Activated naive CD8-positive, alpha-beta T cell (primary cell): Measurements from ENCODE around the gene SLC25A3.
"Not testable (repeated sequence)": the region's sequence is repeated elsewhere in the genome, so short reads cannot be mapped to it uniquely, and the experiment has no call there.

ENCODE experiments used
- H3K27ac Mint-ChIP-seq: one replicate; pipeline ENCODE4 v1.8.0; 2021; ENCODE audit warnings: mixed read lengths
- H3K27me3 Mint-ChIP-seq: one replicate; pipeline ENCODE4 v1.8.0; 2021; ENCODE audit warnings: mixed read lengths
- H3K36me3 Mint-ChIP-seq: one replicate; pipeline ENCODE4 v1.8.0; 2021; ENCODE audit warnings: mixed read lengths
- H3K4me1 Mint-ChIP-seq: one replicate; pipeline ENCODE4 v1.8.0; 2021; ENCODE audit warnings: low read depth, mixed read lengths
- H3K4me3 Mint-ChIP-seq: one replicate; pipeline ENCODE4 v1.8.0; 2021; ENCODE audit warnings: mild to moderate bottlenecking, mixed read lengths
- H3K9me3 Mint-ChIP-seq: one replicate; pipeline ENCODE4 v1.8.0; 2021; ENCODE audit warnings: low read depth, mixed read lengths

Gene SLC25A3

GRCh38 chr12:98635657-98636323, 42.3 kb downstream of the SLC25A3 start:
- Mint-ChIP-seq H3K27ac (no peak overlapping the region), H3K4me1 (peaks cover 12% of the 10 kb centered on the region)

DNA sequence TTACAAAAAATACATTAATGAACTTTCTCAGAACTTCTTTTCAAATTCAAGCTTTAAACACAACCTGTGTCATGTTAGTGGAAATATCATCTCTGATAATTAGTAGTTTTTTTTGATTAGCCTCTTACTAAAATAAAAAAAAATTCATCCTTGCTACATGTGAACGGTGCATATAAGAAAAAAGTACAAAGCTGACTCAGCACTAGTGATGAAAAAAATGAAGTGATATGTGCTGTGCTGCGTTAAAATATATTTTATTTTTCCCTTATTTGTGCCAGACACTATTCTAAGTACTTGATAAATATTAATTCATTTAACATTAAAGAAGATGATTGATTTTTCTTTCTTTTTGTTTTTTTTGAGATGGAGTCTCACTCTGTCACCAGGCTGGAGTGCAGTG, 43.6 kb downstream of the SLC25A3 start:
- peaks cover 4% of the 10 kb centered on the region for H3K36me3 Mint-ChIP-seq
- H3K27me3 Mint-ChIP-seq = no peaks in the 10 kb centered on the region
- no peak overlapping the region for H3K27ac Mint-ChIP-seq
- no peaks in the 10 kb centered on the region for H3K9me3 Mint-ChIP-seq
- H3K4me3 Mint-ChIP-seq = no peak overlapping the region
- H3K4me1 Mint-ChIP-seq = peaks cover 22% of the 10 kb centered on the region

More at GRCh38 chr12:98635657-98636323, 42.3 kb downstream of the SLC25A3 start:
- Mint-ChIP-seq H3K36me3 (peaks cover 4% of the 10 kb centered on the region), H3K4me3 (no peak overlapping the region), H3K27me3 (no peaks in the 10 kb centered on the region), H3K9me3 (no peaks in the 10 kb centered on the region)

- no peaks in the 10 kb centered on the region for H3K9me3 Mint-ChIP-seq
- peaks cover 1% of the 10 kb centered on the region for H3K36me3 Mint-ChIP-seq
- H3K27me3 Mint-ChIP-seq = no peaks in the 10 kb centered on the region
- peak overlapping the region; percentile 46 for H3K27ac Mint-ChIP-seq
- H3K4me3 Mint-ChIP-seq = no peak overlapping the region
- peaks cover 26% of the 10 kb centered on the region for H3K4me1 Mint-ChIP-seq
Observed at GRCh38 chr12:98638009-98638408, 44.5 kb downstream of the SLC25A3 start.

DNA sequence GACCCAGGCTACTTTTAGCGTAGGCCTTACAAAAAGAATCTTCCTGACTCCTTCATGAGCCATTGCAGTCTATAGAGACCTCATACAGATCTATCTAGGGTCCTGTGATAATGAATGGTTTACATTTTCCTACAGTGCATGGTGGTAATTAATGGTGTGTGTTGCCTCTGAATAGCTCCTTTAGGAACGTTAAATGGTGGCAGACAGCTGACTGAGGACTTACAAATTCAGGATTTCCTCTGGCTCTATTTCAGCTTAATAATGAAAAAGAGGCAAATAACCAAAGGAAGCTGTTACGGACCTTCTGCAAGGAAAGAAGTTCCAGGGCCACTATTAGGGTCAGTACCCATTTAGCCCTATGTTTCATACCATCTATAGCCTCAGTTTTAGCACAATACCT, 46.0 kb downstream of the SLC25A3 start:
- Mint-ChIP-seq H3K27ac (no peak overlapping the region), H3K4me1 (peaks cover 30% of the 10 kb centered on the region), H3K9me3 (no peaks in the 10 kb centered on the region), H3K27me3 (no peaks in the 10 kb centered on the region), H3K36me3 (no peaks in the 10 kb centered on the region), H3K4me3 (no peak overlapping the region)

- peak overlapping the region; percentile 50 for H3K27ac Mint-ChIP-seq
Observed at GRCh38 chr12:98642801-98643200, 49.3 kb downstream of the SLC25A3 start.

GRCh38 chr12:98644433-98644711, 50.9 kb downstream of the SLC25A3 start:
- peak overlapping the region; percentile 97 for H3K4me3 Mint-ChIP-seq
- H3K27me3 Mint-ChIP-seq = no peaks in the 10 kb centered on the region
- H3K27ac Mint-ChIP-seq = peak overlapping the region; percentile 92
- no peaks in the 10 kb centered on the region for H3K9me3 Mint-ChIP-seq
- no peaks in the 10 kb centered on the region for H3K36me3 Mint-ChIP-seq
- peaks cover 33% of the 10 kb centered on the region for H3K4me1 Mint-ChIP-seq

More at GRCh38 chr12:98642801-98643200, 49.3 kb downstream of the SLC25A3 start:
- H3K4me3 Mint-ChIP-seq = peak overlapping the region; percentile 97
- peaks cover 41% of the 10 kb centered on the region for H3K4me1 Mint-ChIP-seq
- not testable (repeated sequence) for H3K9me3 Mint-ChIP-seq, H3K27me3 Mint-ChIP-seq, H3K36me3 Mint-ChIP-seq

DNA sequence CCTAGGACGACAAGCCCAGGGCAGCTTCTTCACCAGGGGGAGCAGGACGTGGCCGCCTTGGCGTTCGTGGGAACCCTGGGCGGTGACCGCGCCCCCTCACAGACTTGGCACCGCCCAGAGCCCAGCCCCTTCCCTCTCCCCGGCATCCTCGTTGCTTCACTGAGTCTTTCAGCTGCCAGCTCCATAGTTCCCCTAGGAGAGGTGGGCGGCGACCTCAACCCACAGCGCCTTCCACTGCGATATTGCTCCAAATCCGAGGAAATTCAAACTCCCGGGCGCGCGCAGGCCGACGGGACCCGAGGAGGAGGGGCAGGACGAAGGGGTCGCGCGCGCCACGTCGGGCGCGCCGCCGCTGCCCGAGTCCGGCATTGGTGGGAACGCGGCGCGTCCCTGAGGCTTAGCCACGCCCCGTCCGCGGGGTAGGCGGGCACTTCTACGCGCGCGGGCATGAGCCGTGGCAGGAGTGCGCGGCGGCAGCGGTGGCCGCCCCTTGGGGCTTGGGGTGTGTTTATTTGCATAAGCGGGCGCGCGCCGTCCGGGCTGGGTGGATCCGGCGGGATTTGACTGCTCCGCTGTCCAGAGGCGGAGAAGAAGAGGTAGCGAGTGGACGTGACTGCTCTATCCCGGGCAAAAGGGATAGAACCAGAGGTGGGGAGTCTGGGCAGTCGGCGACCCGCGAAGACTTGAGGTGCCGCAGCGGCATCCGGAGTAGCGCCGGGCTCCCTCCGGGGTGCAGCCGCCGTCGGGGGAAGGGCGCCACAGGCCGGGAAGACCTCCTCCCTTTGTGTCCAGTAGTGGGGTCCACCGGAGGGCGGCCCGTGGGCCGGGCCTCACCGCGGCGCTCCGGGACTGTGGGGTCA, 51.5 kb downstream of the SLC25A3 start, which contains the start of the genes APAF1 and IKBIP:
APAF1 (plus strand) TSS at position 579 of the 860 bp plus-strand sequence. CDS start 3,070 bp downstream, outside the sequence.
IKBIP (minus strand) TSS at position 77 of the 860 bp plus-strand sequence. CDS start 87 bp downstream, outside the sequence.
- Mint-ChIP-seq H3K27ac (peak within 1 kb of the TSS; percentile 92), H3K9me3 (no peaks in the 10 kb centered on the region), H3K27me3 (no peaks in the 10 kb centered on the region), H3K4me3 (peak within 1 kb of the TSS; percentile 97), H3K4me1 (peaks cover 33% of the 10 kb centered on the region), H3K36me3 (no peaks in the 10 kb centered on the region)

DNA sequence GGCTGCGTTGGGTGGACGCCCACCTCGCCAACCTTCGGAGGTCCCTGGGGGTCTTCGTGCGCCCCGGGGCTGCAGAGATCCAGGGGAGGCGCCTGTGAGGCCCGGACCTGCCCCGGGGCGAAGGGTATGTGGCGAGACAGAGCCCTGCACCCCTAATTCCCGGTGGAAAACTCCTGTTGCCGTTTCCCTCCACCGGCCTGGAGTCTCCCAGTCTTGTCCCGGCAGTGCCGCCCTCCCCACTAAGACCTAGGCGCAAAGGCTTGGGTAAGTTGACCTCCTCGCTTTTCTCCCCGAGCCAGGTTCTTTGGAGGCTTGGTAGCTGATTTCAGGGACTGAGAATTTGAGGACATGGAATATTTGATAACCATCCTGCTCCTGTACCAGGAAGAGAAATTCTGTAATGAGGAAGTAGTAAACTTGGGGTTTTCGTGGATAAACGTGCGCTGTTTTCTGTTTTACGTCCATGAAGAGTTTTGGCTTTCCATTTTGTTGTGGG, 52.1 kb downstream of the SLC25A3 start:
- no peaks in the 10 kb centered on the region for H3K36me3 Mint-ChIP-seq
- peaks cover 32% of the 10 kb centered on the region for H3K4me1 Mint-ChIP-seq
- no peaks in the 10 kb centered on the region for H3K27me3 Mint-ChIP-seq
- peak overlapping the region; percentile 97 for H3K4me3 Mint-ChIP-seq
- H3K9me3 Mint-ChIP-seq = no peaks in the 10 kb centered on the region
- H3K27ac Mint-ChIP-seq = peak overlapping the region; percentile 87

DNA sequence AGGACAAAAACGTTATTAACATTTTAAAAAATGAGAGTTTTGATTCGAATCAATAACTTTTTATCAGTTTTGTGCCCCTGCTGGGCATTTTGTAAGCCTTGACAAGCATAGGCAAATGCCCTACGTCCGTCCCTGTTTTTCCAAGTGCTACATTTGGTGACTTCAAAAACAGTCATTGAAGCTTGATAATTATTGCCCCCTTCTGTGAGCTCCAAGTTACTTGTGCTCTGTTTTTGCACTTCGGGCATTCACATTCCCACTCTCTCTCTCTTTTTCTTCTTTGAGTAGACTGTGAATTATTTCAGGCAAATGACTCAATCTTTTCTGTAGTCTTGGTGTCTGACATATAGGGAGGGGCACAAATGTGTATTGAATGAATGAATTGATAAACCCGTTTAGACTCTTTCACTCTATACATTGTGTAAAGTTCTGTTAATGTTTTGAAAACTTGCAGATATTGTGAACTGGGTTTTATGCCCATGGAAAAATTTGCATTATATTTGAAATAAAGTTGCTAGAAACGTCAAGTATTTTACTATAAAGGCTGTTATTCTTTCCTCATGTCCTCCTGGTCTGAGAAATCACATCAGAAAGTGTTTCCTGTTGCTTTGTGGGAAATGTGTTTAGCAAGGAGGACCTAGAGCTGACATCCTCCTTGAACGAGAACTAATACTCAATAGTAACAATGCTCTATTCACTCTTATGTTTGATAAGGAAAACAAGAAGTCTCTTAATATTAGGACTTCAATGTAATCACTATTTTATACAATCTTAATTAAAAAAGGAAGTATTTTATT, 53.0 kb downstream of the SLC25A3 start:
- no peaks in the 10 kb centered on the region for H3K27me3 Mint-ChIP-seq
- H3K9me3 Mint-ChIP-seq = no peaks in the 10 kb centered on the region
- H3K27ac Mint-ChIP-seq = peak overlapping the region; percentile 85
- H3K36me3 Mint-ChIP-seq = no peaks in the 10 kb centered on the region
- peaks cover 26% of the 10 kb centered on the region for H3K4me1 Mint-ChIP-seq
- H3K4me3 Mint-ChIP-seq = peak overlapping the region; percentile 97

GRCh38 chr12:98651328-98651727, 57.8 kb downstream of the SLC25A3 start:
- H3K4me3 Mint-ChIP-seq = no peak overlapping the region
- no peaks in the 10 kb centered on the region for H3K9me3 Mint-ChIP-seq
- H3K36me3 Mint-ChIP-seq = no peaks in the 10 kb centered on the region
- no peak overlapping the region for H3K27ac Mint-ChIP-seq
- peaks cover 7% of the 10 kb centered on the region for H3K4me1 Mint-ChIP-seq
- no peaks in the 10 kb centered on the region for H3K27me3 Mint-ChIP-seq

GRCh38 chr12:98653866-98654493, 60.5 kb downstream of the SLC25A3 start:
- Mint-ChIP-seq H3K36me3 (peaks cover 7% of the 10 kb centered on the region), H3K9me3 (no peaks in the 10 kb centered on the region), H3K4me1 (peaks cover 8% of the 10 kb centered on the region), H3K27me3 (no peaks in the 10 kb centered on the region), H3K27ac (no peak overlapping the region), H3K4me3 (no peak overlapping the region)
